HEK293 (cell line): Measurements from ENCODE around the gene ZNF319.
A peak's percentile ranks its signal among the peaks of the same experiment; 100 is the strongest.

Source experiments
- INSM2 ChIP-seq: fragments of 450-650 bp; formaldehyde crosslinking; IDR thresholded peaks from 2 replicates; pipeline ENCODE4 v1.5.1; 2016; ENCODE audit warnings: missing biosample characterization, missing genetic modification characterization
- KLF1 ChIP-seq: fragments of 450-650 bp; formaldehyde crosslinking; IDR thresholded peaks from 2 replicates; pipeline ENCODE4 v1.5.1; 2016; ENCODE audit warnings: missing biosample characterization, missing genetic modification characterization
- KLF10 ChIP-seq: fragments of 450-650 bp; IDR thresholded peaks from 2 replicates; pipeline ENCODE4 v1.5.1; 2018; ENCODE audit warnings: missing biosample characterization, mild to moderate bottlenecking, missing genetic modification characterization
- PATZ1 ChIP-seq: fragments of 450-650 bp; formaldehyde crosslinking; IDR thresholded peaks from 2 replicates; pipeline ENCODE4 v1.5.1; 2016; ENCODE audit warnings: missing biosample characterization, missing genetic modification characterization
- REPIN1 ChIP-seq: fragments of 450-650 bp; formaldehyde crosslinking; IDR thresholded peaks from 2 replicates; pipeline ENCODE4 v1.5.1; 2017; ENCODE audit warnings: missing biosample characterization, missing genetic modification characterization, low read depth
- SP3 ChIP-seq: fragments of 450-650 bp; formaldehyde crosslinking; IDR thresholded peaks from 2 replicates; pipeline ENCODE4 v1.5.1; 2016; ENCODE audit warnings: missing biosample characterization, missing genetic modification characterization
- WT1 ChIP-seq: fragments of 450-650 bp; formaldehyde crosslinking; IDR thresholded peaks from 2 replicates; pipeline ENCODE4 v1.5.1; 2016; ENCODE audit warnings: missing biosample characterization, missing genetic modification characterization
- YY1 ChIP-seq: fragments of 450-650 bp; formaldehyde crosslinking; IDR thresholded peaks from 2 replicates; pipeline ENCODE4 v1.5.1; 2018; ENCODE audit warnings: missing biosample characterization, missing genetic modification characterization
- ZBTB21 ChIP-seq: fragments of 450-650 bp; formaldehyde crosslinking; IDR thresholded peaks from 2 replicates; pipeline ENCODE4 v1.5.1; 2017; ENCODE audit warnings: missing biosample characterization, missing genetic modification characterization
- ZBTB7A ChIP-seq: fragments of 450-650 bp; formaldehyde crosslinking; IDR thresholded peaks from 2 replicates; pipeline ENCODE4 v1.5.1; 2016; ENCODE audit warnings: low read depth, missing biosample characterization, missing genetic modification characterization
- ZFHX2 ChIP-seq: fragments of 450-650 bp; formaldehyde crosslinking; conservative IDR thresholded peaks from 2 replicates; pipeline ENCODE4 v1.5.1; 2016; ENCODE audit warnings: missing biosample characterization, missing genetic modification characterization
- ZNF155 ChIP-seq: fragments of 450-650 bp; formaldehyde crosslinking; IDR thresholded peaks from 2 replicates; pipeline ENCODE4 v1.5.1; 2016; ENCODE audit warnings: missing biosample characterization, missing genetic modification characterization
- ZNF157 ChIP-seq: fragments of 450-650 bp; formaldehyde crosslinking; IDR thresholded peaks from 2 replicates; pipeline ENCODE4 v1.5.1; 2016; ENCODE audit warnings: missing biosample characterization, missing genetic modification characterization
- ZNF175 ChIP-seq: fragments of 450-650 bp; formaldehyde crosslinking; IDR thresholded peaks from 2 replicates; pipeline ENCODE4 v1.5.1; 2016; ENCODE audit warnings: missing biosample characterization, missing genetic modification characterization
- ZNF2 ChIP-seq: fragments of 450-650 bp; formaldehyde crosslinking; IDR thresholded peaks from 2 replicates; pipeline ENCODE4 v1.5.1; 2016; ENCODE audit warnings: missing biosample characterization, missing genetic modification characterization
- ZNF280C ChIP-seq: fragments of 450-650 bp; formaldehyde crosslinking; IDR thresholded peaks from 2 replicates; pipeline ENCODE4 v1.5.1; 2016; ENCODE audit warnings: missing biosample characterization, missing genetic modification characterization
- ZNF280D ChIP-seq: fragments of 450-650 bp; formaldehyde crosslinking; IDR thresholded peaks from 2 replicates; pipeline ENCODE4 v1.5.1; 2016; ENCODE audit warnings: missing biosample characterization, missing genetic modification characterization
- ZNF324 ChIP-seq: fragments of 450-650 bp; formaldehyde crosslinking; IDR thresholded peaks from 2 replicates; pipeline ENCODE4 v1.5.1; 2016; ENCODE audit warnings: missing biosample characterization, missing genetic modification characterization
- ZNF341 ChIP-seq: fragments of 450-650 bp; formaldehyde crosslinking; IDR thresholded peaks from 2 replicates; pipeline ENCODE4; 2016; ENCODE audit warnings: low read depth, missing biosample characterization, missing genetic modification characterization
- ZNF350 ChIP-seq: fragments of 450-650 bp; formaldehyde crosslinking; IDR thresholded peaks from 2 replicates; pipeline ENCODE4 v1.5.0; 2017; ENCODE audit warnings: missing biosample characterization, mild to moderate bottlenecking, missing genetic modification characterization
- ZNF521 ChIP-seq: fragments of 450-650 bp; formaldehyde crosslinking; IDR thresholded peaks from 2 replicates; pipeline ENCODE4 v1.5.1; 2017; ENCODE audit warnings: missing biosample characterization, mild to moderate bottlenecking, missing genetic modification characterization
- ZNF529 ChIP-seq: fragments of 450-650 bp; formaldehyde crosslinking; IDR thresholded peaks from 2 replicates; pipeline ENCODE4 v1.5.1; 2017; ENCODE audit warnings: missing genetic modification characterization, missing biosample characterization; ENCODE audit not compliant: insufficient replicate concordance
- ZNF549 ChIP-seq: fragments of 450-650 bp; IDR thresholded peaks from 2 replicates; pipeline ENCODE4 v1.5.1; 2018; ENCODE audit warnings: missing biosample characterization, missing genetic modification characterization, mild to moderate bottlenecking, inconsistent platforms, moderate library complexity
- ZNF596 ChIP-seq: fragments of 450-650 bp; IDR thresholded peaks from 2 replicates; pipeline ENCODE4 v1.5.0; 2018; ENCODE audit warnings: missing biosample characterization, mild to moderate bottlenecking, missing genetic modification characterization, moderate library complexity
- ZNF621 ChIP-seq: fragments of 450-650 bp; formaldehyde crosslinking; IDR thresholded peaks from 2 replicates; pipeline ENCODE4 v1.5.1; 2017; ENCODE audit warnings: missing biosample characterization, missing genetic modification characterization
- ZNF658 ChIP-seq: fragments of 450-650 bp; formaldehyde crosslinking; IDR thresholded peaks from 2 replicates; pipeline ENCODE4; 2016; ENCODE audit warnings: missing biosample characterization, missing genetic modification characterization
- ZNF664 ChIP-seq: fragments of 450-650 bp; formaldehyde crosslinking; IDR thresholded peaks from 2 replicates; pipeline ENCODE4 v1.5.1; 2016; ENCODE audit warnings: missing biosample characterization, missing genetic modification characterization
- ZNF76 ChIP-seq: fragments of 450-650 bp; formaldehyde crosslinking; IDR thresholded peaks from 2 replicates; pipeline ENCODE4; 2016; ENCODE audit warnings: low read depth, missing biosample characterization, missing genetic modification characterization, borderline replicate concordance
- ZNF768 ChIP-seq: fragments of 450-650 bp; formaldehyde crosslinking; IDR thresholded peaks from 2 replicates; pipeline ENCODE4 v1.5.1; 2018; ENCODE audit warnings: missing biosample characterization, mild to moderate bottlenecking, missing genetic modification characterization
- ZSCAN4 ChIP-seq: fragments of 450-650 bp; formaldehyde crosslinking; IDR thresholded peaks from 2 replicates; pipeline ENCODE4 v1.5.1; 2017; ENCODE audit warnings: missing biosample characterization, missing genetic modification characterization

The ZNF319 gene

GRCh38 chr16:58027161-58027915 lies 26.9 kb upstream of the ZNF319 start (continued):
- no peak for TF ChIP-seq ZNF2 (tag by site-specific recombination)
- no peak for TF ChIP-seq ZNF549 (tag by site-specific recombination)
- TF ChIP-seq SP3 (tag by site-specific recombination): peak; percentile 56
- no peak for TF ChIP-seq ZNF157
- TF ChIP-seq YY1 (tag by site-specific recombination): no peak
- no peak for TF ChIP-seq ZNF280D (tag by site-specific recombination)
- no peak for TF ChIP-seq ZNF658
- TF ChIP-seq INSM2 (tag by site-specific recombination): no peak
- TF ChIP-seq ZNF664 (tag by site-specific recombination): no peak
- TF ChIP-seq ZNF341: peak; percentile 82
- TF ChIP-seq ZNF621 (tag by site-specific recombination): no peak
- no peak for TF ChIP-seq ZNF324 (tag by site-specific recombination)
- TF ChIP-seq ZNF350 (tag by site-specific recombination): no peak
- TF ChIP-seq ZNF155 (tag by site-specific recombination): no peak
- no peak for TF ChIP-seq ZNF280C (tag by site-specific recombination)
- TF ChIP-seq REPIN1 (tag by site-specific recombination): no peak
- TF ChIP-seq ZNF768 (tag by site-specific recombination): no peak
- peak; percentile 61 for TF ChIP-seq WT1 (tag by site-specific recombination)
- no peak for TF ChIP-seq ZBTB7A
- no peak for TF ChIP-seq ZNF596
- TF ChIP-seq ZNF521: no peak
- no peak for TF ChIP-seq KLF10
- TF ChIP-seq ZNF76 (tag by site-specific recombination): no peak
- TF ChIP-seq ZFHX2 (tag by site-specific recombination): no peak
- TF ChIP-seq PATZ1 (tag by site-specific recombination): no peak
- TF ChIP-seq KLF1 (tag by site-specific recombination): peak; percentile 25
- TF ChIP-seq ZNF175 (tag by site-specific recombination): no peak
- no peak for TF ChIP-seq ZSCAN4 (tag by site-specific recombination)
- TF ChIP-seq ZBTB21 (tag by site-specific recombination): no peak
- TF ChIP-seq ZNF529 (tag by site-specific recombination): no peak
